H1 (cell line): ENCODE results near the gene COL4A2. TPM values are rescaled to one million over a fixed set of nuclear protein-coding genes. Genes with fewer than 3 reads are reported as not detected.

Experiments used
- CTCF ChIA-PET: fragments of 300-600 bp; sonication (Branson Sonifier 250); formaldehyde crosslinking; loops from one replicate; lab custom pipeline; 2021; ENCODE audit not compliant: partially characterized antibody; lab: Charles Lee
- POLR2A ChIA-PET: fragments of 300-600 bp; sonication (Branson Sonifier 250); formaldehyde crosslinking; loops from one replicate; lab custom pipeline; 2021; ENCODE audit warnings: inconsistent platforms; ENCODE audit not compliant: partially characterized antibody; lab: Charles Lee
- DNase-seq, 2 experiments: peaks; one replicate each; pipeline versions ENCODE4 v3.0.0 to v3.0.0-alpha.2; 2010 to 2022; ENCODE audit warnings: low spot score in 2 of 2, low read depth in 1 of 2, mixed read lengths in 1 of 2
- FAIRE-seq: peaks from 2 replicates; lab custom pipeline; 2011; peaks lifted over from hg19 to GRCh38; lab: Jason Lieb, UNC
- H2AFZ ChIP-seq: 2 replicates; pipeline ENCODE4 v1.8.1; 2012; ENCODE audit warnings: low read length, inconsistent platforms
- H2AK5ac ChIP-seq: 2 replicates; pipeline ENCODE4 v1.6.1; 2013; ENCODE audit warnings: low read depth, low read length
- H2BK120ac ChIP-seq: replicated peaks from 2 replicates; pipeline ENCODE3; 2013; ENCODE audit warnings: low read depth, low read length, inconsistent platforms
- H2BK12ac ChIP-seq: 2 replicates; pipeline ENCODE4 v1.6.1; 2013; ENCODE audit warnings: low read depth, low read length
- H2BK15ac ChIP-seq: 2 replicates; pipeline ENCODE4 v1.6.1; 2013; ENCODE audit warnings: low read length
- H2BK20ac ChIP-seq: 2 replicates; pipeline ENCODE4 v1.6.1; 2013; ENCODE audit warnings: low read length
- H2BK5ac ChIP-seq: 2 replicates; pipeline ENCODE4 v1.6.1; 2013; ENCODE audit warnings: low read depth, low read length
- H3K14ac ChIP-seq: 2 replicates; pipeline ENCODE4 v1.6.1; 2013; ENCODE audit warnings: inconsistent platforms; ENCODE audit not compliant: insufficient read length
- H3K18ac ChIP-seq: 2 replicates; pipeline ENCODE4 v1.6.1; 2013; ENCODE audit warnings: low read length; ENCODE audit errors: extremely low read depth
- H3K23ac ChIP-seq: 2 replicates; pipeline ENCODE4 v1.6.1; 2013; ENCODE audit warnings: inconsistent platforms; ENCODE audit not compliant: insufficient read length
- H3K23me2 ChIP-seq: 2 replicates; pipeline ENCODE4 v1.6.1; 2013; ENCODE audit warnings: low read depth, low read length
- H3K27ac ChIP-seq: 2 replicates; pipeline ENCODE4 v1.6.1; 2011; ENCODE audit warnings: low read depth, low read length, inconsistent platforms
- H3K27me3 ChIP-seq, 4 experiments: replicated peaks in 1 of 4; 1 replicate in 1 of 4; 2 replicates in 3 of 4; pipeline versions ENCODE4 v1.6.1 to v1.8.1; 2011 to 2013; ENCODE audit warnings: low read length in 3 of 4, mild to moderate bottlenecking in 3 of 4, inconsistent platforms in 2 of 4, mixed read lengths in 2 of 4, moderate library complexity in 1 of 4; ENCODE audit not compliant: control insufficient read depth in 3 of 4, insufficient read depth in 3 of 4; ENCODE audit errors: extremely low read depth in 1 of 4
- H3K36me3 ChIP-seq, 4 experiments: 2 replicates each; pipeline versions ENCODE4 v1.6.1 to v1.8.1; 2011 to 2013; ENCODE audit warnings: mild to moderate bottlenecking in 4 of 4, low read length in 3 of 4, moderate library complexity in 2 of 4, control low read depth in 1 of 4, inconsistent platforms in 1 of 4; ENCODE audit not compliant: insufficient read depth in 4 of 4, control insufficient read depth in 2 of 4
- H3K4ac ChIP-seq: replicated peaks from 2 replicates; pipeline ENCODE3; 2013; ENCODE audit warnings: low read length, low read depth, mixed read lengths, inconsistent platforms; ENCODE audit not compliant: insufficient read length
- H3K4me1 ChIP-seq, 4 experiments: replicated peaks in 1 of 4; 1 replicate in 1 of 4; 2 replicates in 3 of 4; pipeline versions ENCODE4 v1.6.1 to v1.8.1; 2011 to 2013; ENCODE audit warnings: low read length in 3 of 4, inconsistent platforms in 2 of 4, mixed read lengths in 1 of 4; ENCODE audit not compliant: insufficient read depth in 4 of 4, control insufficient read depth in 3 of 4
- H3K4me2 ChIP-seq, 2 experiments: 2 replicates each; pipeline versions ENCODE4 v1.6.1 to v1.8.1; 2011 to 2013; ENCODE audit warnings: low read depth in 2 of 2, low read length in 2 of 2, control low read depth in 1 of 2, inconsistent platforms in 1 of 2, mild to moderate bottlenecking in 1 of 2; ENCODE audit not compliant: insufficient read depth in 1 of 2
- H3K4me3 ChIP-seq, 4 experiments: fragments of 200-600, 300-600 bp in 1 of 4; sonication (generic), shearing (Covaris generic), sonication (Bioruptor Twin) in 1 of 4; 2 replicates each; pipeline versions ENCODE4 v1.5.1 to v1.8.1; 2011 to 2016; ENCODE audit warnings: low read length in 4 of 4, low read depth in 3 of 4, control low read depth in 2 of 4, inconsistent platforms in 2 of 4, mild to moderate bottlenecking in 2 of 4, mixed read lengths in 1 of 4, moderate library complexity in 1 of 4; ENCODE audit not compliant: insufficient read depth in 2 of 4; ENCODE audit errors: extremely low read depth in 1 of 4
- H3K56ac ChIP-seq: replicated peaks from 2 replicates; pipeline ENCODE3; 2013; ENCODE audit warnings: low read depth, mild to moderate bottlenecking, mixed read lengths, low read length, inconsistent platforms; ENCODE audit not compliant: insufficient read length
- H3K79me1 ChIP-seq: 2 replicates; pipeline ENCODE4 v1.6.1; 2013; ENCODE audit warnings: low read depth, low read length, control low read depth
- H3K79me2 ChIP-seq, 2 experiments: 2 replicates each; pipeline versions ENCODE4 v1.6.1 to v1.8.1; 2012 to 2013; ENCODE audit warnings: low read length in 2 of 2, mild to moderate bottlenecking in 2 of 2, inconsistent platforms in 1 of 2; ENCODE audit not compliant: insufficient read depth in 2 of 2, control insufficient read depth in 1 of 2
- H3K9ac ChIP-seq, 4 experiments: replicated peaks in 1 of 4; 1 replicate in 1 of 4; 2 replicates in 3 of 4; pipeline versions ENCODE4 v1.6.1 to v1.8.1; 2011 to 2013; ENCODE audit warnings: low read depth in 3 of 4, low read length in 3 of 4, control low read depth in 2 of 4, mild to moderate bottlenecking in 2 of 4, moderate library complexity in 2 of 4, inconsistent platforms in 1 of 4; ENCODE audit errors: extremely low read depth in 1 of 4
- H3K9me3 ChIP-seq, 2 experiments: 2 replicates each; pipeline versions ENCODE4 v1.6.1 to v1.8.1; 2012 to 2013; ENCODE audit warnings: mild to moderate bottlenecking in 2 of 2, moderate library complexity in 2 of 2, control low read depth in 1 of 2, inconsistent platforms in 1 of 2, low read depth in 1 of 2, low read length in 1 of 2, mixed read lengths in 1 of 2; ENCODE audit not compliant: insufficient read depth in 2 of 2
- H4K20me1 ChIP-seq, 2 experiments: replicated peaks in 1 of 2; 2 replicates each; pipeline versions ENCODE3 to v1.8.1; 2011 to 2013; ENCODE audit warnings: inconsistent platforms in 2 of 2, low read length in 2 of 2, mild to moderate bottlenecking in 1 of 2; ENCODE audit not compliant: insufficient read depth in 2 of 2, control insufficient read depth in 1 of 2
- H4K5ac ChIP-seq: 2 replicates; pipeline ENCODE4 v1.6.1; 2013; ENCODE audit warnings: low read length, low read depth, mixed read lengths, inconsistent platforms; ENCODE audit not compliant: insufficient read length
- H4K8ac ChIP-seq: 2 replicates; pipeline ENCODE4 v1.8.0; 2013; ENCODE audit warnings: mild to moderate bottlenecking, moderate library complexity, low read length, inconsistent platforms; ENCODE audit not compliant: insufficient read depth; ENCODE audit errors: extremely low read depth
- H4K91ac ChIP-seq: replicated peaks from 2 replicates; pipeline ENCODE3; 2013; ENCODE audit warnings: low read length, mixed read lengths, inconsistent platforms; ENCODE audit not compliant: insufficient read length
- BRCA1 ChIP-seq: IDR thresholded peaks from 2 replicates; pipeline ENCODE4 v1.6.1; 2012; ENCODE audit warnings: low read depth, low read length, improper control_type of control experiment
- CBX8 ChIP-seq: fragments of 300-800, 300-1000 bp; sonication (generic); IDR thresholded peaks from 2 replicates; pipeline ENCODE4 v1.7.1; 2016; ENCODE audit warnings: low read depth, low read length, borderline replicate concordance
- GABPA ChIP-seq: IDR thresholded peaks from 2 replicates; pipeline ENCODE4 v1.6.1; 2011; ENCODE audit warnings: mild to moderate bottlenecking, low read length, moderate library complexity, borderline replicate concordance; ENCODE audit not compliant: insufficient read depth
- HDAC6 ChIP-seq: IDR thresholded peaks from one replicate; pipeline ENCODE4 v1.7.1; 2012; ENCODE audit warnings: low read depth, mild to moderate bottlenecking, inconsistent platforms, low read length, moderate library complexity
- KDM5A ChIP-seq: fragments of 200-600 bp; IDR thresholded peaks from 2 replicates; pipeline ENCODE4 v1.7.1; 2012; ENCODE audit warnings: mild to moderate bottlenecking, low read length, inconsistent platforms, mixed read lengths
- MAFK ChIP-seq: IDR thresholded peaks from 2 replicates; pipeline ENCODE4 v1.6.1; 2012; ENCODE audit warnings: low read depth, mild to moderate bottlenecking, improper control_type of control experiment, low read length
- RNF2 ChIP-seq: fragments of 200-900, 300-1000 bp; sonication (generic); IDR thresholded peaks from 2 replicates; pipeline ENCODE4 v1.7.1; 2016; ENCODE audit warnings: borderline replicate concordance, low read depth, mild to moderate bottlenecking, antibody characterized with exemption, low read length; ENCODE audit not compliant: poor library complexity, severe bottlenecking; ENCODE audit errors: missing control alignments
- SAP30 ChIP-seq: fragments of 300-600 bp; sonication (generic); IDR thresholded peaks from 2 replicates; pipeline ENCODE4 v1.7.1; 2012; ENCODE audit warnings: low read length, moderate library complexity, mild to moderate bottlenecking, inconsistent platforms; ENCODE audit not compliant: insufficient read depth, insufficient replicate concordance
- SIX5 ChIP-seq: IDR thresholded peaks from 2 replicates; pipeline ENCODE4 v1.6.1; 2011; ENCODE audit warnings: mild to moderate bottlenecking, low read depth, low read length
- SRF ChIP-seq: IDR thresholded peaks from 2 replicates; pipeline ENCODE4 v1.6.1; 2011; ENCODE audit warnings: mild to moderate bottlenecking, low read depth, low read length, moderate library complexity
- WGBS, 2 experiments: shearing (Covaris generic) in 1 of 2; methylation state at CpG; one replicate each; pipeline versions ENCODE4 v1.1.6 to v1.1.7; 2013 to 2015; ENCODE audit warnings: low lambda C conversion rate in 2 of 2, mixed read lengths in 2 of 2, inconsistent platforms in 1 of 2, low coverage in 1 of 2, missing lambda C conversion rate in 1 of 2; ENCODE audit not compliant: insufficient replicate concordance in 2 of 2, insufficient coverage in 1 of 2, insufficient read length in 1 of 2; ENCODE audit errors: extremely low coverage in 1 of 2, missing lambda C conversion rate in 1 of 2; 5-methylcytosine and 5-hydroxymethylcytosine counted together
- polyA plus RNA-seq, 7 experiments: library from polyadenylated mRNA; depleted of rRNA in 3 of 7; stranded (reverse) in 5 of 7; unstranded in 2 of 7; fragments of >200 nt in 5 of 7; fragments of 200-250 nt in 2 of 7; gene quantifications; 1 replicate in 5 of 7; 2 replicates in 1 of 7; 4 replicates in 1 of 7; pipeline versions ENCODE4 v1.2.1 to v1.2.3, GENCODE V29; 2011 to 2013; ENCODE audit warnings: missing spikeins in 2 of 7, mixed read lengths in 2 of 7
- total RNA-seq: library from RNA; stranded (reverse); fragmentation: NEBNext Ultra II Directional; extraction: Animal tissue kit (Norgen Biotek cat#: 25700); gene quantifications from 2 replicates; pipeline ENCODE4 v1.2.1, GENCODE V29; 2021
- TF ChIP-seq, protein P1 (sequence below): IDR thresholded peaks from 2 replicates; pipeline ENCODE4 v1.6.1; 2011; ENCODE audit warnings: low read length, improper control_type of control experiment

COL4A2 gene
- total and polyA plus RNA-seq, 2 of the 8 experiments (the other 6 are each of a cell fraction or from before 2014, with no cell fraction given), result 80.4 to 87.3 TPM

GRCh38 chr13:110436786-110437370 lies 129.8 kb downstream of the COL4A2 start:
- Histone ChIP-seq H2AFZ (no peak overlapping the region), H4K8ac (no peak overlapping the region), H3K14ac (no peak overlapping the region), H3K18ac (no peak overlapping the region), H4K5ac (no peak overlapping the region), H2BK20ac (no peak overlapping the region), H3K23me2 (no peaks in the 10 kb centered on the region), H3K4me2 (no peak overlapping the region), H3K56ac (no peak overlapping the region), H2AK5ac (no peak overlapping the region), H3K4me1 (no peaks in the 10 kb centered on the region), H3K9me3 (no peaks in the 10 kb centered on the region), H2BK120ac (no peak overlapping the region), H2BK5ac (no peak overlapping the region), H3K4me3 (no peak overlapping the region), H3K4ac (no peak overlapping the region), H3K36me3 (peaks cover 0 to 20% (median 5%) of the 10 kb centered on the region in 4 experiments; a peak in 7 of 8 replicates), H3K79me2 (no peaks in the 10 kb centered on the region), H3K23ac (no peak overlapping the region), H3K27ac (no peak overlapping the region), H3K79me1 (no peaks in the 10 kb centered on the region), H2BK15ac (no peak overlapping the region), H4K20me1 (peaks cover 0 to 1% of the 10 kb centered on the region in 2 experiments), H2BK12ac (no peak overlapping the region), H3K27me3 (no peaks in the 10 kb centered on the region), H4K91ac (no peak overlapping the region), H3K9ac (no peak overlapping the region)
- no peak for DNase-seq
- FAIRE-seq, result no peak
- ChIA-PET POLR2A (no interaction called here), CTCF (no interaction called here)
- 85% methylated on average over 15 of the region's 16 CpGs; no CpG with 5 or more reads in 1 of the 2 experiments for WGBS, 2 experiments
- TF ChIP-seq CBX8, result no peak
- TF ChIP-seq GABPA, result no peak
- TF ChIP-seq BRCA1, result no peak
- TF ChIP-seq MAFK, result no peak
- no peak for TF ChIP-seq SRF
- no peak for TF ChIP-seq RNF2
- TF ChIP-seq HDAC6, result no peak
- TF ChIP-seq KDM5A, result no peak
- TF ChIP-seq, protein P1, sequence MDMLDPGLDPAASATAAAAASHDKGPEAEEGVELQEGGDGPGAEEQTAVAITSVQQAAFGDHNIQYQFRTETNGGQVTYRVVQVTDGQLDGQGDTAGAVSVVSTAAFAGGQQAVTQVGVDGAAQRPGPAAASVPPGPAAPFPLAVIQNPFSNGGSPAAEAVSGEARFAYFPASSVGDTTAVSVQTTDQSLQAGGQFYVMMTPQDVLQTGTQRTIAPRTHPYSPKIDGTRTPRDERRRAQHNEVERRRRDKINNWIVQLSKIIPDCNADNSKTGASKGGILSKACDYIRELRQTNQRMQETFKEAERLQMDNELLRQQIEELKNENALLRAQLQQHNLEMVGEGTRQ, result no peak
- no peak for TF ChIP-seq SIX5
- no peak for TF ChIP-seq SAP30
